Activated T-helper 17 cell treated with anti-CD3 and anti-CD28 coated beads, Interleukin-2, amount 50 U/mL, for 72 hours (primary cell): ENCODE results near the gene CHN1. TPM values are rescaled to one million over a fixed set of nuclear protein-coding genes. Genes with fewer than 3 reads are reported as not detected.
A peak's percentile ranks its signal among the peaks of the same experiment; 100 is the strongest.

ENCODE experiments used
- ATAC-seq: fragments of 150-1000 bp; cut with Tn5 transposase; replicated peaks from 2 replicates; pipeline ENCODE4 v1.10.0; 2021; ENCODE audit warnings: mild to moderate bottlenecking, moderate library complexity
- H3K27ac Mint-ChIP-seq: one replicate; pipeline ENCODE4 v1.8.0; 2022; ENCODE audit warnings: mixed read lengths
- H3K27me3 Mint-ChIP-seq: one replicate; pipeline ENCODE4 v1.8.0; 2022; ENCODE audit warnings: mixed read lengths
- H3K36me3 Mint-ChIP-seq: one replicate; pipeline ENCODE4 v1.8.0; 2022; ENCODE audit warnings: low read depth, mild to moderate bottlenecking, mixed read lengths
- H3K4me1 Mint-ChIP-seq: one replicate; pipeline ENCODE4 v1.8.0; 2022; ENCODE audit warnings: mixed read lengths
- H3K4me3 Mint-ChIP-seq: one replicate; pipeline ENCODE4 v1.8.0; 2022; ENCODE audit warnings: mild to moderate bottlenecking, mixed read lengths
- H3K9me3 Mint-ChIP-seq: one replicate; pipeline ENCODE4 v1.8.0; 2022; ENCODE audit warnings: mixed read lengths
- total RNA-seq, 2 donors: library from RNA; stranded (reverse); gene quantifications; one replicate each; pipeline ENCODE4 v1.2.3, GENCODE V29; 2022

CHN1 gene
- total RNA-seq, 2 donors from 2014 or later: 8.8 to 15.5 TPM

DNA sequence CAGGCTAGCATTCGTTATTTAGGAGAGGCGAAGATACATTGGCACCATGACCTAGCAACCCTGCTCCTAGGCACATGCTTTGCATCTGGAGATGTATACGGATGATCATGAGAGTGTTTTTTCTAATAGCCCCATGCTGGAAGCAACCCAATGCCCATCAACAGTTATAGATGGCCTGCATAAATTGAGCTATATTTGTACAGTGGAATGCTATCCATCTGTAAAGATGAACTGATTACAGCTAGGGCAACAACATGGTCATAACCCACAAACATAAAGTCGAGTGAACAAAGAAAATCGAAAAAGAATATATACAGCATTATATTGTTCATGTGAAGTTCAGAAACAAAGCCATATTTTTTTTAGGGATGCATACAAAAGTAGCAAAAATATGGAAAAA lies 220.3 kb downstream of the CHN1 start:
- Mint-ChIP-seq H3K4me1 (peaks cover 12% of the 10 kb centered on the region), H3K9me3 (no peaks in the 10 kb centered on the region), H3K27ac (no peak overlapping the region), H3K4me3 (no peak overlapping the region), H3K36me3 (no peaks in the 10 kb centered on the region), H3K27me3 (no peaks in the 10 kb centered on the region)
- ATAC-seq: no peak

DNA sequence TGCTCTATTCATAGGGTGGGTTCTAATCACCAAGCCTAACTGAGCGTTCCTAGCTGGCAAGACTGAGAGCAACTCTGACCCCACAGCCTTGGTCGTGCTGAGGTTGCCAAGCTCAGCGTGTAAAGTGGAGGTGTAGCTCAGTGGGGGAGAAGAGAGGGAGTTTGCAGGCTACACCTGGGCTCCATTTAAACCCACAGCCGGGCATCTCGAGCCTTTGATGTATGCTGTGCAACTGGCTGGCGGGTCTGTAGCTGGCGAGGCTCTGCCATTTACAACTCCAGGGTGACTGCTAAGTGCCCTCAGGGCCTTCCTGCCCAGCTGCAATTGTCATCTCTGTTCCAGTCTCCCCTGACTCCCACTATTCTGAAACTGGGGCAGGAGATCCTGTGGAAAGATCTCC lies 220.9 kb downstream of the CHN1 start:
- H3K27ac Mint-ChIP-seq: no peak overlapping the region

DNA sequence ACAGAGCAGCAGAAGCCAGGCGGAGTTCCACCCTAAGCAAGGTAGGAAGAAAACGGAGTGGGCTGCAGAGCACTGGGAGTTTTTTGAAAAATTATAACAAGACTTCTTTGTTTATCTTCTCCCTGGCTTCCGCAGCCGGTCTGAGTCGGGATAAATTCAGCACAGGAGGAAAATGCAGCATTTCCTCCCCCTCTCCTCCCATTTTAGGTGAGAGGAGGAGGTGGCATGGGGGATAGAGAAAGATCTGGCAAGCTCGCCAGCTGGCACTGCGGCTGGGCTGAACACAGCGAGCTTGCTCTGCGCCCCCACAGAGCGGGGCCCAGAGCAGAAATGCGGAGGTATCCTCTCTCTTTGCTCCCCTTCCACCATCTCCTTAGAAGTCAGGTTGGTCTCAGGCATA lies 223.2 kb downstream of the CHN1 start:
- no peak for ATAC-seq
- H3K36me3 Mint-ChIP-seq: no peaks in the 10 kb centered on the region
- H3K9me3 Mint-ChIP-seq: no peaks in the 10 kb centered on the region
- no peak overlapping the region for H3K27ac Mint-ChIP-seq
- peaks cover 28% of the 10 kb centered on the region for H3K4me1 Mint-ChIP-seq
- H3K4me3 Mint-ChIP-seq: no peak overlapping the region
- no peaks in the 10 kb centered on the region for H3K27me3 Mint-ChIP-seq

More for the DNA sequence above, 220.9 kb downstream of the CHN1 start:
- H3K4me3 Mint-ChIP-seq: no peak overlapping the region
- no peaks in the 10 kb centered on the region for H3K36me3 Mint-ChIP-seq
- ATAC-seq: no peak
- H3K4me1 Mint-ChIP-seq: peaks cover 13% of the 10 kb centered on the region
- no peaks in the 10 kb centered on the region for H3K9me3 Mint-ChIP-seq
- H3K27me3 Mint-ChIP-seq: no peaks in the 10 kb centered on the region

DNA sequence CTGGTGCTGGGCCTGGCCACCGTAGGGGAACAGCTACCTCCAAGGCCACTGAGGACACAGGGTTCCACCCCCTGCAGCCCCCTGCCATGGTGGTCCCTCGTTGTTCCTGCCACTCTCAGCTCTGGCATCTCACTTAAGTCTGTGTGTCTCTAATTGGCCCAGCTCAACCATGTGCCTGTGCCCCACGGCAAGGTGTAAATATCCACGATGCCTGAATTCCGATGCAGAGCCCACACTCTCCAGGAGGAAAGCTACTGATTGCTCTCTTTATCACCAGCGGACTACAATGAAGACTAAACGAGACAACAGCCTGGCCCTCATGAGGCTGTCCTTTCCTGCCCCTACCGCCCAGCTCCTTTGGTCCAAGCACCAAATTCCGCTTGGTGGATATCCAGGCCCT lies 223.9 kb downstream of the CHN1 start:
- no peak for ATAC-seq
- Mint-ChIP-seq H3K9me3 (no peaks in the 10 kb centered on the region), H3K4me1 (peaks cover 28% of the 10 kb centered on the region), H3K27me3 (no peaks in the 10 kb centered on the region), H3K4me3 (no peak overlapping the region), H3K27ac (no peak overlapping the region), H3K36me3 (no peaks in the 10 kb centered on the region)

DNA sequence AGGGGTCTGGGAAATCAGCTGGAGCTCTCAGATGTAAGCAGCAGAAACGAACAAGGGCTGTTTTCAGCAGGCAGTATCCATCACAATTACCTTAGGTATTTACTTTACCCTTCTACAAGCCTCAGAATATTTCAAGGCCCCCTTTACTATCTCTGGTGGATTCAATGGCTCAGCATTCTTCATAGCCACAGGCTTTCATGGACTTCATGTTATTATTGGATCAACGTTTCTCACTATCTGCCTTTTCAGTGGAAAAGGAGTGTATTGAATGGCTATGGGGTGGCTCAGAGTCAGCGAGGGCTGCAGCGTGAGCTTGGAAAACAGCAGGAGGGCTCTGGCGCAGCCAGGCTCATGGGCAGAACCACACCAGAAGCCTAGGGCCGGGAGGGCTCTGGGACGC lies 224.3 kb downstream of the CHN1 start:
- H3K27ac Mint-ChIP-seq: peak overlapping the region; percentile 73

DNA sequence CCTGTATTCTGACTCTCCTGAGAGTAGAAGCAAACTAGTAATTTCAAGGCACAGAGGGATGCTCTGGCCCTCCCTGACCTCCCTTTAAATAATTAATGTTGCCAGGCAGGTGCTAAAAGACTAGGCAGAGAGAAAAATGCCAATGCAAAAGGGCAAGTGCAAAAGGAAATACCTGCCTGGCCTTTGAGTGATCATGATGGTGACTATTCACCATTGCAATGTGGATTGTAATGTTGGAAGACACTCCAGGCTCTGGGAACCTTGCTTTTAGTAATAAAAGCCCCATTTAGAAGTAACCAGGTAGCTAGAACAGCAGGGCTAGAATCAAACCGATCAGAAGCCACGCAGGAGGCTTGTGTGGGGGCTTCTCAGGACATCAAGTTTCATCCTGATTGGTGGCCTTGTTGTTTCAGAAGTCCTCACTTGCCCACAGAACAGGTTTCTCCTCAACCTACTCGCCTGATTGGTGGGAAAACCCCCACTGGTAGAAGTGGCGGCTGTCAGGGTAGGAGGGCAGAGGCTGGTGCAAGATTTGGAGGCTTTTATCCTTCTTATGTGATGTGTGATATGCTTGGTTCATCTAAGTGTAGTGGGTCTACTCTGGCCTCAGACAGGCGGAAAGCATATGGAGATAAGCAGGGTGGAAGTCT lies 224.9 kb downstream of the CHN1 start:
- H3K36me3 Mint-ChIP-seq: no peaks in the 10 kb centered on the region
- H3K27ac Mint-ChIP-seq: peak overlapping the region; percentile 73
- H3K4me3 Mint-ChIP-seq: peak overlapping the region; percentile 29
- no peaks in the 10 kb centered on the region for H3K9me3 Mint-ChIP-seq
- no peaks in the 10 kb centered on the region for H3K27me3 Mint-ChIP-seq
- ATAC-seq: no peak
- H3K4me1 Mint-ChIP-seq: peaks cover 28% of the 10 kb centered on the region

More for the DNA sequence above, 224.3 kb downstream of the CHN1 start:
- no peak overlapping the region for H3K4me3 Mint-ChIP-seq
- no peaks in the 10 kb centered on the region for H3K36me3 Mint-ChIP-seq
- H3K9me3 Mint-ChIP-seq: no peaks in the 10 kb centered on the region
- peaks cover 28% of the 10 kb centered on the region for H3K4me1 Mint-ChIP-seq
- no peak for ATAC-seq
- H3K27me3 Mint-ChIP-seq: no peaks in the 10 kb centered on the region

DNA sequence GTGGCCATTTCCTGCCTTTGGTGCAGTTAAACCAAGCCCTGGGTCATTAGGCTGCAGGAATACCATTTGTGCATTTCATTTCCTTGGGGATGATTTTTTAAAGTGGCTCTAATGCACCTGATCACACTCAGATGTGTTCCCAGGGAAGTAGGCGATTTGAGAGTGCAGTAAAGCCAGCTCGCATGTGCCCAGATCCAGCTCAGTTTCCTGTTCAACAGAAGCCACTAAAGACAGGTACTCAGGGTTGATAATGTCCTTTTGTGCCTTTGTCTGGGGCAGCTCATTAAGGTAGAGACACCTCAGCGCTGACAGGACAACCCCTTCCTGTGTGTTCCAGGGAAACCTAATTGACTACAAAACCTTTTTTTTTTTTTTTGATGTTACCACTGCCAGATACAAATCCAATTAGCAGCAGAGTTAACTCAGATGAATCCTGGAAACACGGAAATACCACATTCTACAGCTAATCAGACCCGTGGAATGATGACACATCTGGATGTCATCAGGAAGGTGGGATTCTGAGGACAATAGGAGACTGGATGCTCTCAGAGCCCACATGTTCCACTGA lies 225.7 kb downstream of the CHN1 start:
- no peaks in the 10 kb centered on the region for H3K27me3 Mint-ChIP-seq
- H3K27ac Mint-ChIP-seq: peak overlapping the region; percentile 93
- H3K4me3 Mint-ChIP-seq: peak overlapping the region; percentile 66
- ATAC-seq: no peak
- no peaks in the 10 kb centered on the region for H3K9me3 Mint-ChIP-seq
- H3K4me1 Mint-ChIP-seq: peaks cover 28% of the 10 kb centered on the region
- no peaks in the 10 kb centered on the region for H3K36me3 Mint-ChIP-seq

DNA sequence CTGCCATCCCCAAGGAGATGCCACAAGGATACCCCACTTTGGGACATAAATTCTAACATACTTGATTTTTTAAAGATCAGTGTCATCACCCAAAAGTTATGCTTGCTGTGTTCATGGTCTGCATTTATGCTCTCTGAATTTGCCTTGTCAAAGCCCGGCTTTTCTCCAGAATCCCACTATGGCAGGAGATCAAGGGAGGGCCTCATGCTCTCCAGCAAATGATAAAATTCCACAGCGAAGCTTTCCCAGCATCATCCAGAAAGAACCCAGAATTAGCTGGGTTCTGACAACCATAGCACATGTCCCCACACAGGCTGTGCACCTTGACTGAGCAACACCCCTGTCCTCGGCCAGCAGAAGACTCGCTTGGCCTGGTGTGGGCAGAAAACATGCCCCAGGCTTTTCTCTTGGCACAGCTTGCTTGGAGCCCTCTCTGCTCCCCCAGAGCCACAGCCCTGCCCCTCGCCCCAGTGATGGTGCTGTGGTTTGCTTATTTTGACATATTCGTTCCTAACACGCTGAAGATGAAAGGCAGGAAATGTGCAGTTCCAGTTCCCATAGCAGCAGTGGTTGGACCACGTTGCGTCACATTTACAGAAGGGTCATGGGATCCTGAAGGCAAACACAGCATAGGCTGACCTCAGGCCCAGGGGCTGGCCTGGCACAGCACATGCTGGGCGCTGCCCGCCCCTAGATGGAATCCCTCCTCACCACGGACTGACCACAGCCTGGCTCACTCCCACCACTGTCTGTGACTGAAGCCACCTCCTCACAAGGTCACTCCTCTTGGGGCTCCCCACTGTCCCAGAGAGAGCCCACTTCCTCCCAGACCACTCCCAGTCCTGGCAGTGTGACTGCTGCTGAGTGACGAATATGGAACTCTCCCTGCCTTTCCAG lies 226.8 kb downstream of the CHN1 start:
- no peaks in the 10 kb centered on the region for H3K9me3 Mint-ChIP-seq
- H3K27me3 Mint-ChIP-seq: no peaks in the 10 kb centered on the region
- peaks cover 28% of the 10 kb centered on the region for H3K4me1 Mint-ChIP-seq
- H3K27ac Mint-ChIP-seq: peak overlapping the region; percentile 93
- ATAC-seq: peak; percentile 96
- peak overlapping the region; percentile 66 for H3K4me3 Mint-ChIP-seq
- no peaks in the 10 kb centered on the region for H3K36me3 Mint-ChIP-seq

DNA sequence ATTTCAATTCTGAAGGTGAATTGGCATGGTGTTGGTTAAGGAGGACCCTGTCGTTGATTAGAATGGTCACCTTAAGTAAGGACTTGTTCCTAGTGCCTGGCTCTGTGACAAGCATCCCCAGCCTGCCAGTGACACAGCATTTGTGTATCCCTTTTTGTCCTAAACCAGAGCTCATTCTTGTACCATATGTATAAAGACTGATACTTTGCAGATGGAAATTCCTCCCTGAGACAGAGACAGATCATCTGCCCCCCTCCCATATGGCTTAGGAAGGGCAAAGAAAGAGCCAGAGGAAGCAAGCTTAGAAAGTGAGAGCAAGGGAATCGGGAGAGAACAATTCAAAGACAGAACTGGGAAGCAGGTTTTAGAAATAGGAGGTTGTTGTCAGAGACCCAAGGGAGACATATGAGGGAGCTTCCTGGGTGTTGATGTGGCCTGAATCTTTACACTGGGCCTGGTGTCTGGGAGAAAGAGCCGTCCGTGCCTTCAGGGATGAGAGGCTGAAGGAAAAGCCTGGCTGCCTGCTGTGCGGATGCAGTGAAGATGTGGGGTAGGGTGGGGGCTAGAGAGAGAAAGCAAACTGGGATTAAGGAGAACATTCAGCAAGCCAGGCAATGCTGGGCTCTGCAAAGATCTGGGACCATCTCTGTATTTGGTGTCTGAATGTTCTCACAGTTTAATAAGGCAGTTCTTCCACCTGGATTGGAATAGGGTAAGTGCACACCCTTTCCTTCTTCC lies 227.7 kb downstream of the CHN1 start:
- Mint-ChIP-seq H3K9me3 (no peaks in the 10 kb centered on the region), H3K27me3 (no peaks in the 10 kb centered on the region), H3K4me1 (peaks cover 28% of the 10 kb centered on the region), H3K36me3 (no peaks in the 10 kb centered on the region), H3K27ac (peak overlapping the region; percentile 93), H3K4me3 (peak overlapping the region; percentile 66)
- ATAC-seq: no peak

DNA sequence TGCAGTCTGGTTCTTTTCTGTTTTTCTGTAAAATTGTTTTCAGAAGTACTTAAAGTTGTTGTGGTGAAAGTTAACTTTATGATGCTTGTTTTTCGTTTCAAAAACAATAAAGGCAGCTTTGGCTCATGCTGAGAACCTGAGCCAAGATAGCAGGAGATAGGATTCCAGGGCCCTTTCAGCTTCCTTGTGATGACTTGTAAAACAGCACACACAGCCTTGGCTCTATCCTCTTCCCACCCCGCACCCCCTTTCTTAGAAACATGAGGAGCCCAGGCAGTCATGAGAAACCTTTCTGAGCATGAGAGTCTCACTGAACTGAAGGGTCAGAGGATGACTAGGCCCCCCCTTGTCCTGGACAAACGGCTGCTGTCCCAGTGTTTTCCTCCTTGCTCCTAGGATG lies 228.5 kb downstream of the CHN1 start:
- H3K27me3 Mint-ChIP-seq: no peaks in the 10 kb centered on the region
- H3K36me3 Mint-ChIP-seq: no peaks in the 10 kb centered on the region
- ATAC-seq: no peak
- H3K4me1 Mint-ChIP-seq: peaks cover 28% of the 10 kb centered on the region
- H3K27ac Mint-ChIP-seq: peak overlapping the region; percentile 30
- H3K4me3 Mint-ChIP-seq: no peak overlapping the region
- H3K9me3 Mint-ChIP-seq: no peaks in the 10 kb centered on the region

DNA sequence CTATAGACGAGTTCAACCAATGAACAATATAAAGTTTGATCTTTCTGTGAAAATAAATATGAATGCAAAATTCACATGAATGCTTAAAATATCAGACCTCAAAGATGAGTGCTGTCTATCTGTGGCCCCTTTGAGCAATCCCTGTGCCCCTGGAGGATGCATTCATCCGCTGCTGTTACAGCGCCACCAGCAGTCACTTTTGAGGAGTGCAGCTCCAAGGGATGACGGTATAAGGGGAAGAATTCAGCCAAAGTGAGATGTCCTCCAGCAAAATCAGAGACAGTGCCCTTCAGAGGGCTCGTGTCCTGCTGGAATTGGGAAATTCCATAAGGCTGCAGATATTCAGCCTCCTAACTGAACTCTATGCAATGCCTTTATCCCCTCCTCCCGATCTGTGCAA lies 229.0 kb downstream of the CHN1 start:
- H3K36me3 Mint-ChIP-seq: no peaks in the 10 kb centered on the region
- H3K27me3 Mint-ChIP-seq: no peaks in the 10 kb centered on the region
- no peaks in the 10 kb centered on the region for H3K9me3 Mint-ChIP-seq
- ATAC-seq: no peak
- no peak overlapping the region for H3K4me3 Mint-ChIP-seq
- peaks cover 28% of the 10 kb centered on the region for H3K4me1 Mint-ChIP-seq
- peak overlapping the region; percentile 30 for H3K27ac Mint-ChIP-seq

DNA sequence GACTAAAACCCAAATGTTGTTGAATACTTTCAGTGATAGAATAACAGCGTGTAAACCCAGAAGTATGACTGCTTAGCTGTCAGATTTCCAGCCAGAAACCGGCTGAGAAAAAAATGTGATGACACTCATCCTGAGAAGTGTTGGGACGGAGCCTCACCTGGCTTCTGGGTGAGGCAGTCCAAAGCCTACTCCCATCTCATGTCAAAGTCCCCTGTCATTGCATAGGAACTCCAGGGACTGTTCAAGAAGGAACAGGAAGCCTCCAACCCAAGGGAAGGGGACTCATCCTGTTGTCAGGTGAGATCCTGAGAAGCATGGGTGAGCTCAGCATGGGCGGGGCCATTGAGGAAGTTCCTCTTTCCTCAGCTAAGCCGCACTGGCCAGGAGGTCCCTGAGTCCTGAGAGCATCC lies 229.6 kb downstream of the CHN1 start:
- Mint-ChIP-seq H3K9me3 (no peaks in the 10 kb centered on the region), H3K4me1 (peaks cover 27% of the 10 kb centered on the region), H3K27ac (no peak overlapping the region), H3K4me3 (no peak overlapping the region), H3K27me3 (no peaks in the 10 kb centered on the region), H3K36me3 (no peaks in the 10 kb centered on the region)
- ATAC-seq: no peak

DNA sequence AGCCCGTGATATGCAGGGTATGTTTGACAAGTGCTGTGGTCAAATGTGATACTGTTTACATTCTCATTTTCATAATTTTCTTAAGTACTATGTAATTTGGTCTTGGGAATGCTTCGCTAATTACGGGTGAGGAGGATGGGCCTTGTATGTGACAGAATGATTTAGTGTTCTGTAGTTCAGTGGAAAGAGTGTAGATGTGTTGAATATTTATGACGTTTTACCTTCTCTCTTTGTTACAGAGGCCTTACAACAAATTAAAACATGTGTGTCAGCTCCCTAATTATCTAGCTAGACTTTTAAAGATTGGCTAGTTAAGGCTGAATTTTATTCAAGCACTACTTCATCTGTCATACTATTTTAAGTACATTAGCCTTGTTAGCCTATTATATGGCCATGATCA lies 230.3 kb downstream of the CHN1 start:
- Mint-ChIP-seq H3K9me3 (no peaks in the 10 kb centered on the region), H3K4me3 (no peak overlapping the region), H3K36me3 (no peaks in the 10 kb centered on the region), H3K4me1 (peaks cover 21% of the 10 kb centered on the region), H3K27ac (no peak overlapping the region), H3K27me3 (no peaks in the 10 kb centered on the region)
- no peak for ATAC-seq

DNA sequence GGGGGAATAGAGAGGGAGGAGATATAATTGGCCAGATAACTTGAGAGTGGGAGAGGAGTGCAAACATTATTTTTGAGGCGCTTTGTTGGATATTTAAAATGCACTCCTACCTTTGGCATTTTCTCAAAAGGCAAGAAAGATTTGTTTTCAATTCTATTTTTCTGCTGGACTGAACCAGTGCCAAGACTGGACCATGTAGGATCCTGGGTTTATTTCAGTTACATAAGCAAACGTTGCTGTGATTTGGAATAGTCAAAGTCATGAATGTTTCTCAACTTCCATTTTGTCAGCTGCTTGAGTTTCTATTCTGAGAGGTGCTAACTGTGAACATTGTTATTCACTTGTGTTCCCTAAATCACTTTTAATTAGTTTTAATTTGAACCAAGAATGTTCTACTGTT lies 232.0 kb downstream of the CHN1 start:
- Mint-ChIP-seq H3K9me3 (no peaks in the 10 kb centered on the region), H3K4me1 (peaks cover 9% of the 10 kb centered on the region), H3K36me3 (no peaks in the 10 kb centered on the region), H3K27me3 (no peaks in the 10 kb centered on the region), H3K27ac (no peak overlapping the region), H3K4me3 (no peak overlapping the region)
- no peak for ATAC-seq
